ENCODE measurements around the gene PIP4K2A.

The PIP4K2A gene

GRCh38 chr10:22704942-22705341, 9.4 kb downstream of the PIP4K2A start (continued):
- no peak for TF ChIP-seq TSHZ2 (CRISPR knock-in tag; IDR thresholded peaks at IDR 0.05)
- no peak for TF ChIP-seq CREB5 (CRISPR knock-in tag; IDR thresholded peaks at IDR 0.05; ENCODE audit: low read depth)
- no peak for TF ChIP-seq RARB (CRISPR knock-in tag; IDR thresholded peaks at IDR 0.05)
- no peak for TF ChIP-seq ESRRG (CRISPR knock-in tag; IDR thresholded peaks at IDR 0.05)
- no peak for TF ChIP-seq GLIS3 (CRISPR knock-in tag; IDR thresholded peaks at IDR 0.05)

GRCh38 chr10:22704471-22704911, 9.9 kb downstream of the PIP4K2A start:
- ATAC-seq: no peak
- TF ChIP-seq TCF4 (CRISPR knock-in tag; IDR thresholded peaks at IDR 0.05; ENCODE audit: borderline replicate concordance) (no peak), ZFP30 (CRISPR knock-in tag; IDR thresholded peaks at IDR 0.05) (no peak), POU6F1 (CRISPR knock-in tag; IDR thresholded peaks at IDR 0.05; ENCODE audit: borderline replicate concordance, low read depth) (no peak), ZNF70 (CRISPR knock-in tag; IDR thresholded peaks at IDR 0.05) (no peak), CSDC2 (CRISPR knock-in tag; IDR thresholded peaks at IDR 0.05) (no peak), ARNTL (CRISPR knock-in tag; IDR thresholded peaks at IDR 0.05; ENCODE audit: borderline replicate concordance, low read depth) (no peak)

- no peak for TF ChIP-seq GLIS3 (CRISPR knock-in tag; IDR thresholded peaks at IDR 0.05)
- TF ChIP-seq ISL1 (CRISPR knock-in tag; IDR thresholded peaks at IDR 0.05): no peak
- no peak for TF ChIP-seq ZC3H10 (CRISPR knock-in tag; IDR thresholded peaks at IDR 0.05)
- no peak for TF ChIP-seq ZFP30 (CRISPR knock-in tag; IDR thresholded peaks at IDR 0.05)
- no peak for TF ChIP-seq SNAI2 (CRISPR knock-in tag; IDR thresholded peaks at IDR 0.05)
- TF ChIP-seq ESRRG (CRISPR knock-in tag; IDR thresholded peaks at IDR 0.05): no peak
- no peak for TF ChIP-seq BACH2 (CRISPR knock-in tag; IDR thresholded peaks at IDR 0.05; ENCODE audit: borderline replicate concordance)
- no peak for ATAC-seq
Observed at GRCh38 chr10:22702348-22702747, 12.0 kb downstream of the PIP4K2A start.

- no peak for ATAC-seq
- TF ChIP-seq ZFP30 (CRISPR knock-in tag; IDR thresholded peaks at IDR 0.05) (no peak), TSHZ2 (CRISPR knock-in tag; IDR thresholded peaks at IDR 0.05) (no peak), ISL1 (CRISPR knock-in tag; IDR thresholded peaks at IDR 0.05) (no peak), TCF4 (CRISPR knock-in tag; IDR thresholded peaks at IDR 0.05; ENCODE audit: borderline replicate concordance) (no peak), SNAI2 (CRISPR knock-in tag; IDR thresholded peaks at IDR 0.05) (no peak), PATZ1 (CRISPR knock-in tag; IDR thresholded peaks at IDR 0.05; ENCODE audit: borderline replicate concordance) (no peak), CREB5 (CRISPR knock-in tag; IDR thresholded peaks at IDR 0.05; ENCODE audit: low read depth) (no peak), ZNF8 (CRISPR knock-in tag; IDR thresholded peaks at IDR 0.05) (no peak), TOX (CRISPR knock-in tag; IDR thresholded peaks at IDR 0.05; ENCODE audit: borderline replicate concordance) (no peak), CSDC2 (CRISPR knock-in tag; IDR thresholded peaks at IDR 0.05) (no peak), CSRNP3 (CRISPR knock-in tag; IDR thresholded peaks at IDR 0.05) (no peak), ZC3H10 (CRISPR knock-in tag; IDR thresholded peaks at IDR 0.05) (no peak), ZNF565 (CRISPR knock-in tag; conservative IDR thresholded peaks at IDR 0.05; ENCODE audit: low read depth) (no peak), RARB (CRISPR knock-in tag; IDR thresholded peaks at IDR 0.05) (no peak), BACH2 (CRISPR knock-in tag; IDR thresholded peaks at IDR 0.05; ENCODE audit: borderline replicate concordance) (no peak), GLIS3 (CRISPR knock-in tag; IDR thresholded peaks at IDR 0.05) (no peak), ESRRG (CRISPR knock-in tag; IDR thresholded peaks at IDR 0.05) (no peak)
Observed at GRCh38 chr10:22701132-22701826, 13.1 kb downstream of the PIP4K2A start.

Data from SK-N-SH treated with all-trans-retinoic acid at 6 μM for 48 hours (cell line).